Fibroblast of the aortic adventitia (primary cell): ENCODE measurements around the gene LCA5. TPM values are rescaled to one million over a fixed set of nuclear protein-coding genes. Genes with fewer than 3 reads are reported as not detected.

Source experiments
- DNase-seq: peaks from one replicate; pipeline ENCODE4 v3.0.0-alpha.2; 2010; ENCODE audit warnings: low read depth
- H3K4me3 ChIP-seq: 2 replicates; pipeline ENCODE4 v1.5.1; 2011; ENCODE audit warnings: low read depth, mild to moderate bottlenecking, control low read depth, low read length, moderate library complexity
- total RNA-seq: library from RNA; depleted of rRNA; stranded (reverse); fragments of >200 nt; gene quantifications from 2 replicates; pipeline ENCODE4 v1.2.3, GENCODE V29; 2012; ENCODE audit warnings: low replicate concordance
- TF ChIP-seq, protein P1 (sequence below): IDR thresholded peaks from 2 replicates; pipeline ENCODE4 v1.5.1; 2011; ENCODE audit warnings: mild to moderate bottlenecking, low read length, control low read depth, inconsistent platforms; ENCODE audit not compliant: insufficient read depth

Gene LCA5
- total RNA-seq, 1 donor = 7.4 TPM

DNA sequence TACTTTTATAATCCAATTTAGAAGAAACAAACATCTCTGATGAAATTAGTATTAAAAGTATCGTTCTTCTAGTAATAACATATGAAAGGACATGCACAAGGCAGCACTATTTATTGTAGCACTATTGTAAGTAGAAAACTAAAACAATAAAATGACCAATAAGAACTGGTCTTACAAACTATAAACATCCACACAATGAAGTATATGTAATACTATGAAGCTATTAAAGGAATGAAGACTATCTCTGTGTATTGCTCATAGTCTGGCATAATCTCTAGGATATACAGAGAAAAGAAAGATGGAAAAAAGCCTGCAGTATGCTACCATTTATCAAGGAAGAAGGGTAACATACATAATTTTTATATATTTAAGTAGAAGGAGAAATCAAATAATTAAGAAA, 16.7 kb downstream of the LCA5 start:
- DNase-seq = peak; percentile 27
- TF ChIP-seq, protein P1, sequence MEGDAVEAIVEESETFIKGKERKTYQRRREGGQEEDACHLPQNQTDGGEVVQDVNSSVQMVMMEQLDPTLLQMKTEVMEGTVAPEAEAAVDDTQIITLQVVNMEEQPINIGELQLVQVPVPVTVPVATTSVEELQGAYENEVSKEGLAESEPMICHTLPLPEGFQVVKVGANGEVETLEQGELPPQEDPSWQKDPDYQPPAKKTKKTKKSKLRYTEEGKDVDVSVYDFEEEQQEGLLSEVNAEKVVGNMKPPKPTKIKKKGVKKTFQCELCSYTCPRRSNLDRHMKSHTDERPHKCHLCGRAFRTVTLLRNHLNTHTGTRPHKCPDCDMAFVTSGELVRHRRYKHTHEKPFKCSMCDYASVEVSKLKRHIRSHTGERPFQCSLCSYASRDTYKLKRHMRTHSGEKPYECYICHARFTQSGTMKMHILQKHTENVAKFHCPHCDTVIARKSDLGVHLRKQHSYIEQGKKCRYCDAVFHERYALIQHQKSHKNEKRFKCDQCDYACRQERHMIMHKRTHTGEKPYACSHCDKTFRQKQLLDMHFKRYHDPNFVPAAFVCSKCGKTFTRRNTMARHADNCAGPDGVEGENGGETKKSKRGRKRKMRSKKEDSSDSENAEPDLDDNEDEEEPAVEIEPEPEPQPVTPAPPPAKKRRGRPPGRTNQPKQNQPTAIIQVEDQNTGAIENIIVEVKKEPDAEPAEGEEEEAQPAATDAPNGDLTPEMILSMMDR = no peak
- H3K4me3 ChIP-seq = no peak overlapping the region

DNA sequence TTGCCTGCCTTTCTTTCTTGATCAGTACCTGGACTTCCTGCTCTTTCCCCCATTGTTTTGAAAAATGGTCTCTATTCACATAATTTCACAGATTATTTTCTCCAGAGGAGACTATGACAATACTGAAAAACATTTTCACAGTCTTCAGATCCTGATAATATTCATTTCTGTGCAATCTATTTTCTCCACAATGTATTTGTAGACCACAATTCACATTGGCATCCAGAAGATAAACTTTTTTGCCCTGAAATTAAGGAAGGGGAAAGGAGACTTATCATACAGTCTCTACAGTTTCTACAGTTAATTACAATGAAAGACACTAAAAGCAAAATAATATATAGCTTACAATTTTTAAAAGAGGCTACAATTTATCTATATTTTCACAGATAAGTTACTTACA, 18.4 kb downstream of the LCA5 start:
- no peak for DNase-seq
- no peak overlapping the region for H3K4me3 ChIP-seq
- TF ChIP-seq, protein P1 = no peak

DNA sequence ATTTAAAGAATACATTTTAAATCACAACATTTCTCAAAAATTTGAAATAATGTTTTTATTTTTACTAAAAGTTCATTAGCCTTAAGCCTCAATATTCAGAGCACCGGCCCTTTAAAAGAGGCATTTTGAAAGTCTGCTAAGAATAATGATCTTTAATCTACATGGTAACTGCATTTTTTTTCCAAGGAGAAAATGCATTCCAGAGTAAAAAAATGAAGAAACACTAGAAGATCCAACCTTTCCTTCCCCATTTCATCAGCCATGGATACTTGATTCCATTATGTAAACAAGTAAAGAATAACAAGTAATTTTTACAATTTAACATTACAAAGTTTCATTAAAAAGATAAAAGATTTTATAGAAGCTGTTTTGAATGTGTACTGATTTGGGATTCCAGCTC, 21.8 kb downstream of the LCA5 start:
- no peak overlapping the region for H3K4me3 ChIP-seq
- TF ChIP-seq, protein P1 = no peak
- DNase-seq = no peak

DNA sequence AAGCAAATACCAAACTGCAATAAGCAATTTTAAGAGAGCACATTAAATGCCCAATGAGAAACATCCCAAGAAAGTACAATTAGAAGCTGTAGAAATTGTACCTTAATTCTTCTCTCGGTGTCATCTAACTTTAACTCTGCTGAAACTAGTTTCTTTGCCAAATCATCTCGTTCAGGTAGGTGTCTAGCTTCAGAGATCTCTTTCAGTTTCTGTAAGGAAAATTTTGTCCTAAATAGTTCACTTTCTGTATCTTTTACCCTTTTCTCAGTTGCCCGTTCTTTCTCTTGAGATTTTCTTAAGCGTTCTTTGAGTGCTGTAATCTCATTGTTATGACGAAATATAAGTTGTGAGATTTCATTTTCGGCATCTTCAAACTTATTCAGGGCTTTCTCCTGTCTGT, 24.1 kb downstream of the LCA5 start:
- no peak for DNase-seq
- TF ChIP-seq, protein P1 = no peak
- H3K4me3 ChIP-seq = no peak overlapping the region

DNA sequence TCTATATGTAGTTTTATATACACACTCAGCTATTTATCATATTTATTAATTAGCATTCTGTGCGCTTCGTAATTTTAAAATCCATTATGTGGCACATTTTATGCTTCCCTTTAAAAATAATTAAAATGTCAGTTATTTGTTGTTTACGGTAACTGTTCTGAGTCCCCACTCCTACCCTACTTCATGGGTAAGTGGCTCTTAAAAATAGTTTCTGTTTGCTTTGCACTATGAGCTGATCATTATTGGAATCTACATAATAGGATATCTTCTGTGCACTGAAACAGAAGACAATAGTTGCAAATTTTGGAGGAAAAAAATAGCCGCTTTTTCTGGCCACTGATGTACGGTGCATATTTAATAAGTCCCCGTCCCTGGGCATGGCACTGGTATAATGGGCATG, 25.2 kb downstream of the LCA5 start:
- TF ChIP-seq, protein P1 = no peak
- no peak overlapping the region for H3K4me3 ChIP-seq
- DNase-seq = no peak

DNA sequence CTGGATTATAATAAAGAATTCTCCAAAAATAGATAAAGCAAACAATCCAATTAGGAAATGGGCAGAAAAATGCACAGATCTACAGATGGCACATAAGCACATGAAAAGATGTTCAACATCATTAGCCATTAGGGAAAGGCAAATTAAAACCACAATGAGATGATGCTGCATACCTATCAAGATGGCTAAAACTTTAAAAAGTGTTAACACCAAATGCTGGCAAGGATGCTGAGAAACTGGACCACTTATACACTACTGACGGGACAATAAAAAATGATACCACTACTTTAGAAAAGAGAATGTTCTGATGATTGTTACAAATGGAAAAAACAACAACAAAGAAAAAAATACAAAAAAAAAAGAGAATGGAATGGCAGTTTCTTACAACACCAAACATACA, 26.5 kb downstream of the LCA5 start:
- H3K4me3 ChIP-seq = no peak overlapping the region
- TF ChIP-seq, protein P1 = no peak
- no peak for DNase-seq

DNA sequence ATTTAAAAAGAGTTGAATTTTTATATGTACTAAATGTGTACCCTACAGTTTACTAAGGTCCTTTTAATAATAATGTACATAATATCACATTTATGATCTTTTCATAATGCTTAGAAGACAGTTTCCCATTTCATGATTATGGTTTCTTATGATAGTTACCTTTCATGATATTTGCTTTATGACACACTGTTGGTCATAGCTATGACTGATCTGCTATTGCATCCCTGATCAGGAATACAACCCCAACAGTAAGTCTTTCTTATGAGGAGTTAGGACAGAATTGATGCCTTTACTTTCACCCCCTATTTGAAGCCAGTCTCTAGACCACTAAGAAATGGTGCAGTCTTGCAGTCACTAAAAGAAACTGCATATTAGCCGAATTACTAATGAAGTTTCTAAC, 31.0 kb downstream of the LCA5 start:
- TF ChIP-seq, protein P1 = no peak
- no peak for DNase-seq
- no peak overlapping the region for H3K4me3 ChIP-seq
